ENCODE data around the gene EPB41L4B.

DNA sequence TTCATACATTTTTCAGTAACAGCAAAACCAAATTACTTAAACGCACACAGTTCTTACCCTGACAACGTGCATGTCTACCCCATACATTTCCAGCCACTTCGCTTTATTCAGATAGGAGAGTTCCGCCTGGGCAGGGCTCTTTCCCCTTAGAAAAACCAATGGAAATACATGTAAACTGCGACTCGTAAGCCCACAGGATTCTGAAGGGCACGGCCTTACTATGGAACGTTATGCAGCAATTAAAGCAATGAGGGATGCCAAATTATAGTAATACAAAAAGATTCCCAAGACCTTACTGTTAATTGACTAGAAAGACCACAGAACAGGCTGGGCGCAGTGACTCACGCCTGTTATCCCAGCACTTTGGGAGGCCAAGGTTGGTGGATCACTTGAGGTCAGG is 64.5 kb downstream of the EPB41L4B start:
- TF ChIP-seq, protein P1, sequence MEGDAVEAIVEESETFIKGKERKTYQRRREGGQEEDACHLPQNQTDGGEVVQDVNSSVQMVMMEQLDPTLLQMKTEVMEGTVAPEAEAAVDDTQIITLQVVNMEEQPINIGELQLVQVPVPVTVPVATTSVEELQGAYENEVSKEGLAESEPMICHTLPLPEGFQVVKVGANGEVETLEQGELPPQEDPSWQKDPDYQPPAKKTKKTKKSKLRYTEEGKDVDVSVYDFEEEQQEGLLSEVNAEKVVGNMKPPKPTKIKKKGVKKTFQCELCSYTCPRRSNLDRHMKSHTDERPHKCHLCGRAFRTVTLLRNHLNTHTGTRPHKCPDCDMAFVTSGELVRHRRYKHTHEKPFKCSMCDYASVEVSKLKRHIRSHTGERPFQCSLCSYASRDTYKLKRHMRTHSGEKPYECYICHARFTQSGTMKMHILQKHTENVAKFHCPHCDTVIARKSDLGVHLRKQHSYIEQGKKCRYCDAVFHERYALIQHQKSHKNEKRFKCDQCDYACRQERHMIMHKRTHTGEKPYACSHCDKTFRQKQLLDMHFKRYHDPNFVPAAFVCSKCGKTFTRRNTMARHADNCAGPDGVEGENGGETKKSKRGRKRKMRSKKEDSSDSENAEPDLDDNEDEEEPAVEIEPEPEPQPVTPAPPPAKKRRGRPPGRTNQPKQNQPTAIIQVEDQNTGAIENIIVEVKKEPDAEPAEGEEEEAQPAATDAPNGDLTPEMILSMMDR (IDR thresholded peaks at IDR 0.05; ENCODE audit: low read length) = no peak
- TF ChIP-seq EZH2 (IDR thresholded peaks at IDR 0.05; ENCODE audit: borderline replicate concordance, low read length) = no peak

Measured in OCI-LY1 (cell line).